HG03280 (cell line): Measurements from ENCODE around the gene KRTAP10-6.
"Not testable (repeated sequence)": the region's sequence is repeated elsewhere in the genome, so short reads cannot be mapped to it uniquely, and the experiment has no call there.

Experiments
- ATAC-seq: cut with Tn5 transposase; IDR thresholded peaks from one replicate; pipeline ENCODE4 v1.9.1; 2021; ENCODE audit warnings: mild to moderate bottlenecking, moderate library complexity; ENCODE audit not compliant: unreplicated experiment

The KRTAP10-6 gene, protein sequence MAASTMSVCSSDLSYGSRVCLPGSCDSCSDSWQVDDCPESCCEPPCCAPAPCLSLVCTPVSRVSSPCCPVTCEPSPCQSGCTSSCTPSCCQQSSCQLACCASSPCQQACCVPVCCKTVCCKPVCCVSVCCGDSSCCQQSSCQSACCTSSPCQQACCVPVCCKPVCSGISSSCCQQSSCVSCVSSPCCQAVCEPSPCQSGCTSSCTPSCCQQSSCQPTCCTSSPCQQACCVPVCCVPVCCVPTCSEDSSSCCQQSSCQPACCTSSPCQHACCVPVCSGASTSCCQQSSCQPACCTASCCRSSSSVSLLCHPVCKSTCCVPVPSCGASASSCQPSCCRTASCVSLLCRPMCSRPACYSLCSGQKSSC

DNA sequence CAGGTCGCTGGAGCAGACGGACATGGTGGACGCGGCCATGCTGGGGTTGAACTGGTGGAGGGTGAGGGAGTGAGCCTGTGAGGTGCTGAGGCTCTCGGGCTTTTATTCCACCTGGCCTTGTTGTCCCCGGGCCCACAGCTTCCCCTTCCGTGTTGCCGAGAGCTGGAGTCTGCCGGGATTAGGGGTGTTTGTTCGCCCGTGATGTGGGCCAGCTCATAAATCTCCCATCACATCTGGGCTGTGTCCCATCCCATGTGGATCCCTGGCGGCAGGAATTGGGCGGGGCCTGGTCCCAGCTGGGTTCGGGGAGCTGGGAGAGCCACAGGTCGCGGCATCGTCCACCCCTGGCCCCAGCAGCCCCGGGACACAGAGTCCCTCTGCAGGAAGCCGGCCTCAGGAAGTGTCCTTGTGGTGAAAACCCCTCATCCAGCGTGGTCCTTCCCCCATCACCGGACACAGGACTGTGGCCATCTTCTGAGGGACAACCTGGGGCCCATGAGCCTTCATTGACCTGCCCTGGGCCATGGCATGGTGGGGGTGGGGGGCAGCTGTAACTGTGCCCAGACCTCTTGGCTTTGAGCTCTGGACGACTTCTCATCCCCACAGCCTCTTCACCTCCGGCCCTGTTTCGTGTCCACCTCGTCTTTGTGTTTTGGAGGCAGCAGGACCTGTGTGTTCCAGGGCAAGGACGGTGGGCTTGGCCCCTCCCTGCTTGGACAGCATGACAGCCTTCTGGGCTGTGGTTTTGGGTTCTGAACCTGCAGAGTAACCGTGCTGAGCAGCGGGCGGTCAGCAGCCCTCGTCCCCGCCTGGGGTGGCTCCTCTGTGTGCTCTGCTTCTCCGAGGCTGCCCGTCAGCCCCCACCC, at the start of gene KRTAP10-6:
Gene KRTAP10-6 (minus strand): TSS at position 60 of the 866 bp plus-strand sequence. CDS start 21 bp downstream, at position 39.
- no peak for ATAC-seq

DNA sequence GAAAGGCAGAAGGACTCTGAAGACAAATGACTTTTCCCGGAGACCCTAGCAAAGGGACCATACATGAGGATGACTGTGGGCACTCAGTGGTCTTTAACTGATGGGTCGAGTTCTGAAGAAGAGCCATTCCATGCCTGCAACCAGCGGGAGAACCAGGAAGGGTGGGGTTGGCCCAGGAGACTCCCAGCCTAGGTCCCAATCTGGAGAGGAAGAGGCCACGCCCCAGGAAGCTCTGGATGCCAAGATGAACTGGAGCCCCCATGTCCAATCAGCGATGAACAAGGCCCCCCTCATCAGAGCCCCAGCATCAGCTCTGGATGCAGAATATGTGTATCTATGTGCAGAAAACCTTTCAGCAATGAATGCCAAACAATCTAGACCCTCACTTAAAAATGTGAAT, 48.5 kb upstream of the KRTAP10-6 start:
- no peak for ATAC-seq

DNA sequence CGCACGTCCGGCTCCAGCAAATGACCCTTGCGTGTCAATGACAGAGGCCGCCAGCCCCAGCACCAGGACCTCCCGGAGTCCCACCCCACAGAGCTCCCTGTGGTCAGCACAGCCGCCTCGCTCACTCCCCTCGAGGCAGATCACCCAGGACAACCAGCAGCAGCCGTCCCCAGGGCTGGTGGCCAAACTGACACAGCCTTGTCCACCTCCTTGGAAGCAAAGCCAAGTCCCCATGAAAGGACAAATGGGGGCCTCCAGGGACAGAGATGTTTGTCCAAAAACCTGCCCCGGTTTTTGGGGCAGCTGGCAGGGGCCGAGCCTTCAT, 47.0 kb upstream of the KRTAP10-6 start:
- no peak for ATAC-seq

GRCh38 chr21:44638506-44639330, 46.4 kb upstream of the KRTAP10-6 start:
- ATAC-seq: not testable (repeated sequence)

- ATAC-seq: not testable (repeated sequence)
Observed at GRCh38 chr21:44637851-44638348, 45.6 kb upstream of the KRTAP10-6 start.

GRCh38 chr21:44637018-44637850, 44.9 kb upstream of the KRTAP10-6 start, which contains the start of gene KRTAP10-10:
KRTAP10-10 (plus strand) TSS chr21:44637356; CDS start chr21:44637418, 62 bp downstream.
- ATAC-seq: no peak

DNA sequence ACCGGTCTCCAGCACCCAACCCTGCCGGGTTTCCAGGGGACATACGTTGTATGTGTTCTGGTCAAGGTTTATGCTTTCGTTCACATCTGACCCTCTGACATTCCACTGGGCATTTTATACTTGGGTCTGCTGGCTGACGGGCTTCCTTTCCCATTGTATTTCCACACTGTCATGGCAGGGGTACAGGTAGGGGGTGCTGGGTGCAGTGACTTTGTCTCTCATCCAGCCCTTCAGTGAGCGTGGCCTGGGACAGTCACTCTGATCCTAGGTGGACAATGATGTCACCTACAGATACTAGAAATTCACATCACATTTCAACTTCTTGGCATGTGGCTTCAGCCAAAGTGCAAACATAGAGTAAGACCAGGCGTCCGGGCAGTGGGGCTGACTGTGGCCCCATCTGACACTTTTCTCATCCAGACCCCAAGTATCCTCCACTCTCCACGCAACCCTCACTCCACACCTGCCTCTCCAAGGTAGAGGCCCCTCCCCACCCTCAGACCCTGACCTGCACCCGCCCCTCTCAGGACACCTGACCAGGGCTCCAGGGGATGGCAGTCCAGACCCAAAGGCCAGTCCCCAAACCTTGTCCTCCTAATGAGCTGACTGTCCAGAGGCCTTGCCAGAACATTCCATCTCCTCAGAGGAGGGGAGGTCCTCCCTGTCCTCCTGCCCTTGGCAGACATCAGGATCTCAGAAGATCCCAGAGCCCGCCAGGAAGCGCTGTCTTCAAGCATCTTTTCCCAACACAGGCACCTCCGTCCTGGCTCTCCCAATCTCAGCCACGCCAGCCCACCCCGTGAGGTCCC, 44.1 kb upstream of the KRTAP10-6 start:
- no peak for ATAC-seq

DNA sequence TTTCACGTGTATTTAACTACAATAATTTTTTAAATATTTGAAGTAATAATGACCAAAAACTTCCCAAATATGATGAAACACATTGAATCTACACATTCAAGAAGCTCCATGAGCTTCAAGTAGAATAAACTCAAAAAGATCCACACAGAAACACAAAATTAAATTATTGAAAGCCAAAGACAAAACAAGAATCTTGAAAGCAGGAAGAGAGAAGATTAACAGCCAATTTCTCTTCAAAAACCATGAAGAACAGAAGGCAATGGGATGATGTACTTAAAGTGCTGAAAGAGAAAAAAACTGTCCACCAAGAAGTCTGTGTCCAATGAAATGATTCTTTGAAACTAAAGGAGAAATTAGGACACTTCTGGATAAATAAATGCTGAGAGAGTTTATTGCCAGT, 39.8 kb upstream of the KRTAP10-6 start:
- no peak for ATAC-seq

GRCh38 chr21:44630440-44630839, 38.1 kb upstream of the KRTAP10-6 start:
- ATAC-seq: no peak

DNA sequence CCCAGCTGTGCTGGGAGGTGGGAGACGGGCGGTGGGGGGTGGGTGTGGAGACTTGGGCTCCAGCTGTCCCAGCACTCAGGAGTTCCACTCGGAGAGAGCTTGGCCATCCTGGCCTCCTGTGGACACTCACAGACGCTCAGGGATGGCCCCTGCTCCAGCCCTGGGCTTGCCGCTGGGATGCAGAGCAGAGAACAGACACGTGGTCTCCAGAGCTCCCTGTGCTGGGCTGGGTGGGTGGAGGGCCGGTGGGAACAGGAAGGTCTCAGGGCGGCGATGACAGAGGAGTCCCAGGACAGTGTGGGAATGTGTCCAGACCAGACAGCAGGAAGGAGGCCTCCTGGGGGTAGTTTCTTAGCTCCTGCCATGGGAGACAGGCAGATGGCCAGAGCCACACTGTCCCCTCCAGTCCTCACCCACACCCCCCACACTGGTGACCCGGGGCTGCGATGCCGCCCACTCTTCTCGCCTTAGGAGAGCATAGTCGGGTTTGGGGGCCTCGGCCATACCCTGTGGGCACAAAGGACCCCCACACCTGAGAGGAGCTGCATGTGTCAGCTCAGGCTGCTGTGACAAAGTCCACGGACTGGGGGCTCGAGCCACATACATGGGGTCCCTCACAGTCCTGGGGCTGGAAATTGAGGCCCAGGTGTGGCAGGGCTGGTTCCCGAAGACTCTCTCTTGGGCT, 36.5 kb upstream of the KRTAP10-6 start:
- ATAC-seq: no peak

GRCh38 chr21:44627831-44628233, 35.5 kb upstream of the KRTAP10-6 start:
- not testable (repeated sequence) for ATAC-seq

DNA sequence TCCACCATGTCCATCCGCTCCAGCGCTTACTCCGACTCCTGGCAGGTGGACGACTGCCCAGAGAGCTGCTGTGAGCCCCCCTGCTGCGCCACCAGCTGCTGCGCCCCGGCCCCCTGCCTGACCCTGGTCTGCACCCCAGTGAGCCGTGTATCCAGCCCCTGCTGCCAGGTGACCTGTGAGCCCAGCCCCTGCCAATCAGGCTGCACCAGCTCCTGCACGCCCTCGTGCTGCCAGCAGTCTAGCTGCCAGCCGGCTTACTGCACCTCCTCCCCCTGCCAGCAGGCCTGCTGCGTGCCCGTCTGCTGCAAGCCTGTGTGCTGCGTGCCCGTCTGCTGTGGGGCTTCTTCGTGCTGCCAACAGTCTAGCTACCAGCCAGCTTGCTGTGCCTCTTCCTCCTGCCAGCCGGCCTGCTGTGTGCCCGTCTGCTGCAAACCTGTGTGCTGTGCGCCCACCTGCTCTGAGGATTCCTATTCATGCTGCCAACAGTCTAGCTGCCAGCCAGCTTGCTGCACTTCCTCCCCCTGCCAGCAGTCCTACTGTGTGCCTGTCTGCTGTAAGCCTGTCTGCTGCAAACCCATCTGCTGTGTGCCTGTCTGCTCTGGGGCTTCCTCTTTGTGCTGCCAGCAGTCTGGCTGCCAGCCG, 35.0 kb upstream of the KRTAP10-6 start:
- not testable (repeated sequence) for ATAC-seq

- no peak for ATAC-seq
Observed at GRCh38 chr21:44626673-44627143, 34.4 kb upstream of the KRTAP10-6 start, which contains the start of gene KRTAP10-9. KRTAP10-9 (plus strand) TSS chr21:44627093; CDS start chr21:44627172, 79 bp downstream.

DNA sequence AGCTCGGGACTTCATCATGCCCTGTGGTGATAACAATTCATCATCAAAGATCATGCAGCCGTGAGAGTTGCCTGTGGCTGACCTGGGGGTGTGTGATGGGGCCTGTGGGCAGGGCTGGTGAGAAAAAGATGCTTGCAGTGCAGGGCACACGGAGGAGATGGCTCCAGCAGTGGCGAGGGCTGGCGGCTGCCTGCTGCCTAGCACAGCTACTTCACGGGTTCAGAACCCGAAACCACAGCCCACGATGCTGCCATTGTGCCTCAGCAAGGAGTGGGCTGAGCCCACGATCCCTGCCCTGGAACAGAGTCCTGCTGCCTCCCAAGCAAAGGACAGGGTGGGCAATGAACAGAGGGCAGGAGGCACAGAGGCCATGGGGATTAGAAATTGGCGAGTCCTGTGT, 34.0 kb upstream of the KRTAP10-6 start:
- no peak for ATAC-seq

DNA sequence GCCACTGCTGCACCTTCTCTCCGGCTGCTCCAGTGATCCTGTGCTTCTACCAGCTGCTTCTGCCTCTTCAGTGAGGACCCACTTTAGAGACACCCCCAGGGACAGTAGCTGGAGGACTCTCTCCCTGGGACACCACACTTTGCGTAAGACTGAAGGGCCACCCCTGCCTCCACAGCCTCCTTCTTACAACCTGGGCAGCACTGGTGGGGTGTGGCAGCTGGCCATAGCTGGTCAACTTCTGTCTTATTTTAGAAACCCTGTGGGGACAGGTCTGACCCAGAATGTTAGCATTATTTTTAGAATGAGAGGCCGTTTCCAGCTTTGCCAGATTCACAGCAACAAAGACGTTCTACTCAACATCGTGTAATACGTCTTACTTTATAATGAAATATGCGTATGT, 33.5 kb upstream of the KRTAP10-6 start:
- ATAC-seq: no peak

GRCh38 chr21:44623575-44623974, 31.3 kb upstream of the KRTAP10-6 start:
- no peak for ATAC-seq

DNA sequence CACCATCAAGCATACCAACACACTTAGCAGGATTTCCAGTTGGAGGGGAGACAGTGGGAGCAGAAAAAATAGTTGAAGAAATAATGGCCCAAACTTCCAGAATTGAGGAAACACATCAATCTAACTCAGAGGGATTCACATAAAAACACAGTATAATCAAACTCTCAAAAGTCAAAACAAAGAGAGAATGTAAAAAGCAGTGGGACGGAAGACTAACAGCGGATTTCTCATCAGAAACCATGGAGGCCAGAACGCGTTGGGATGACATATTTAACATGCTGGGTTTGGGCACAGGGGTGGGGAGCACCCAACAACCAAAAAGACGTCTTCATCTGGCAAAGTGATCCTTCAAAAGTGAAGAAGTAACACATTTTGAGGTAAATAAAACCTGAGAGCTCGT, 27.6 kb upstream of the KRTAP10-6 start:
- ATAC-seq: no peak

DNA sequence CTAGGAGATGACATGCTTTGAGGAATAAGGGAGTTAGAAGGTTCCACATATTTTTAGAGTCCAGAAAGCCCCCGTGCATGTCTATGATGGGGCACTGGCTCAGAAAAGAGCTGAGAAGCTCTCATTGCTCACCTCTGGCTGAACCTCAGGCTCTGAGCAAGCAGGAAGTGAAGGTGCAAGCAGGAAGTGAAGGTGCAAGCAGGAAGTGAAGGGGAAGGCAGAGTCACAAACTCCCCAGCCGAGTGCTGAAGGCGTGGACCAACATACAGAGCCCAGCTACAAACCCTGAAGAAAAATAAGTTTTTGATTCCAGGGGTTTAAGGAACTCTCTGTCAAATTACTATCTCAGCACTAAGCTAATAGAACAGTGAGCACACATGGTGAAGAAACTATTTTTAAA, 26.6 kb upstream of the KRTAP10-6 start:
- no peak for ATAC-seq
